Nephron (organoid): ENCODE results near the gene MAPKAP1.

Source experiments
- H3K27ac Mint-ChIP-seq, 3 experiments: 2 replicates each; pipeline ENCODE4 v1.8.0; 2020; ENCODE audit warnings: mixed read lengths in 3 of 3, mild to moderate bottlenecking in 2 of 3, moderate library complexity in 1 of 3
- H3K27me3 Mint-ChIP-seq: 2 replicates; pipeline ENCODE4 v1.8.0; 2021; ENCODE audit warnings: low read depth, mild to moderate bottlenecking, moderate library complexity, mixed read lengths
- H3K36me3 Mint-ChIP-seq: 2 replicates; pipeline ENCODE4 v1.8.0; 2020; ENCODE audit warnings: low read depth, mixed read lengths
- H3K4me1 Mint-ChIP-seq: 2 replicates; pipeline ENCODE4 v1.8.0; 2020; ENCODE audit warnings: mixed read lengths
- H3K4me3 Mint-ChIP-seq, 3 experiments: 2 replicates each; pipeline ENCODE4 v1.8.0; 2020; ENCODE audit warnings: mild to moderate bottlenecking in 3 of 3, mixed read lengths in 3 of 3, moderate library complexity in 2 of 3
- H3K9me3 Mint-ChIP-seq: 2 replicates; pipeline ENCODE4 v1.8.0; 2020; ENCODE audit warnings: mixed read lengths
- TF ChIP-seq, protein P1 (sequence below), 3 experiments: fragments of 200-600 bp; sonication (generic); IDR thresholded peaks; one replicate each; pipeline ENCODE4 v1.5.0; 2021; ENCODE audit warnings: antibody characterized with exemption in 3 of 3; ENCODE audit not compliant: unreplicated experiment in 3 of 3

Gene MAPKAP1

DNA sequence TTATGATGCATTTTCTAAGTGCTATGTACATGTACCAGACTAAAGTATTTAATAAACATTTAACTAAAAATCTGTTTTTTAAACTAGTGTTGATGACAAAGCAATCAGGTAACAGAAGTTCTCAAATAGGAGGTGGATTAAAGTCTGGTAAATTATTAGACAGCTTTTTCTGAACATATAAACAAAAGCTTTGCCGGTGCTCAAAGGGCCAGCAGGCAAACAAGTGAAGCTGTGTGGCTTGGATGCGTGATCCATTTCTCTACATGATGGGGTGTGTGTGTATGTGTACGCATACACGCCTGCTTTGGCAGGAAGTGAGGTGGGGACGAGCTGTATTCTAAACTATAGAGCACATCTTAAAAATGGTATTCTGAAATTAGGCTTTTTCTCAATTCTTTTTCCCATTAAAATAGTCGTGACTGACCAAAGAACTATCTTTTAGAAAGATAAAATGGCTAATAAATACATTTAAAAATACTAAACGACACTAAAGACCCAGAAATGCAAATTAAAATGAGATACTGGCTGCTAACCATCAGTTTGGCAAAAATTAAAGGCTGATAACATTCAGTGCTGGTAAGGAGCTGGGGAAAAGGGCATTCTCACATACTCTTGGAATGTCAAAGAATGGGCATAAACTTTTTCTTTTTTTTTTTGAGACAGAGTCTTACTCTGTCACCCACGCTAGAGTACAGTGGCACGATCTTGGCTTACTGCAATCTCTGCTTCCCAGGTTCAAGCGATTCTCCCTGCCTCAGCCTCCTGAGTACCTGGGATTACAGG lies 174.0 kb downstream of the MAPKAP1 start:
- Mint-ChIP-seq H3K27ac (no peak overlapping the region), H3K9me3 (no peaks in the 10 kb centered on the region), H3K36me3 (peaks cover 4% of the 10 kb centered on the region), H3K27me3 (no peaks in the 10 kb centered on the region), H3K4me3 (no peak overlapping the region), H3K4me1 (peaks cover 22% of the 10 kb centered on the region)
- TF ChIP-seq, protein P1, sequence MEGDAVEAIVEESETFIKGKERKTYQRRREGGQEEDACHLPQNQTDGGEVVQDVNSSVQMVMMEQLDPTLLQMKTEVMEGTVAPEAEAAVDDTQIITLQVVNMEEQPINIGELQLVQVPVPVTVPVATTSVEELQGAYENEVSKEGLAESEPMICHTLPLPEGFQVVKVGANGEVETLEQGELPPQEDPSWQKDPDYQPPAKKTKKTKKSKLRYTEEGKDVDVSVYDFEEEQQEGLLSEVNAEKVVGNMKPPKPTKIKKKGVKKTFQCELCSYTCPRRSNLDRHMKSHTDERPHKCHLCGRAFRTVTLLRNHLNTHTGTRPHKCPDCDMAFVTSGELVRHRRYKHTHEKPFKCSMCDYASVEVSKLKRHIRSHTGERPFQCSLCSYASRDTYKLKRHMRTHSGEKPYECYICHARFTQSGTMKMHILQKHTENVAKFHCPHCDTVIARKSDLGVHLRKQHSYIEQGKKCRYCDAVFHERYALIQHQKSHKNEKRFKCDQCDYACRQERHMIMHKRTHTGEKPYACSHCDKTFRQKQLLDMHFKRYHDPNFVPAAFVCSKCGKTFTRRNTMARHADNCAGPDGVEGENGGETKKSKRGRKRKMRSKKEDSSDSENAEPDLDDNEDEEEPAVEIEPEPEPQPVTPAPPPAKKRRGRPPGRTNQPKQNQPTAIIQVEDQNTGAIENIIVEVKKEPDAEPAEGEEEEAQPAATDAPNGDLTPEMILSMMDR (IDR thresholded peaks at IDR 0.05; ENCODE audit: unreplicated experiment in 3 of 3): no peak

DNA sequence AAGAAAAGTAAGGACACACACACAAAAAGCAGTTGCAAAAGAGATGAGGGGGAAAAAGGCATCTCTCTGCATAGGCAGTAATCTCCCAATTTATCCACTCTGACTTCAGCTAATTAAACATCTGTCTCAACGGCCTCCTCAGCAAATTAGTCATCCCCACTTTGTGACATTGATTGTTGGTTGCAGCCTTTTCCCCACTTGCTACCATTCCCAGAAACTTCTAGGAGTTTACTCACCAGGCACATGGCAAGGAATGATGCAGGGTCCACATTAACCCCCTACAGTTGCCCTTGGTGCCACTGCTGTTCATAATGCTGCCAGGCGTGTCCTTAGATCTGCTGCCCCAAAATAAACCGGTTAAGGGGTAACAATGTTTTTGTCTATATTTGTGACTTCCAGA lies 174.6 kb downstream of the MAPKAP1 start:
- TF ChIP-seq, protein P1 (IDR thresholded peaks at IDR 0.05; ENCODE audit: unreplicated experiment in 3 of 3): no peak
- peaks cover 22% of the 10 kb centered on the region for H3K4me1 Mint-ChIP-seq
- H3K27ac Mint-ChIP-seq: no peak overlapping the region
- no peaks in the 10 kb centered on the region for H3K9me3 Mint-ChIP-seq
- no peaks in the 10 kb centered on the region for H3K27me3 Mint-ChIP-seq
- peaks cover 4% of the 10 kb centered on the region for H3K36me3 Mint-ChIP-seq
- no peak overlapping the region for H3K4me3 Mint-ChIP-seq

DNA sequence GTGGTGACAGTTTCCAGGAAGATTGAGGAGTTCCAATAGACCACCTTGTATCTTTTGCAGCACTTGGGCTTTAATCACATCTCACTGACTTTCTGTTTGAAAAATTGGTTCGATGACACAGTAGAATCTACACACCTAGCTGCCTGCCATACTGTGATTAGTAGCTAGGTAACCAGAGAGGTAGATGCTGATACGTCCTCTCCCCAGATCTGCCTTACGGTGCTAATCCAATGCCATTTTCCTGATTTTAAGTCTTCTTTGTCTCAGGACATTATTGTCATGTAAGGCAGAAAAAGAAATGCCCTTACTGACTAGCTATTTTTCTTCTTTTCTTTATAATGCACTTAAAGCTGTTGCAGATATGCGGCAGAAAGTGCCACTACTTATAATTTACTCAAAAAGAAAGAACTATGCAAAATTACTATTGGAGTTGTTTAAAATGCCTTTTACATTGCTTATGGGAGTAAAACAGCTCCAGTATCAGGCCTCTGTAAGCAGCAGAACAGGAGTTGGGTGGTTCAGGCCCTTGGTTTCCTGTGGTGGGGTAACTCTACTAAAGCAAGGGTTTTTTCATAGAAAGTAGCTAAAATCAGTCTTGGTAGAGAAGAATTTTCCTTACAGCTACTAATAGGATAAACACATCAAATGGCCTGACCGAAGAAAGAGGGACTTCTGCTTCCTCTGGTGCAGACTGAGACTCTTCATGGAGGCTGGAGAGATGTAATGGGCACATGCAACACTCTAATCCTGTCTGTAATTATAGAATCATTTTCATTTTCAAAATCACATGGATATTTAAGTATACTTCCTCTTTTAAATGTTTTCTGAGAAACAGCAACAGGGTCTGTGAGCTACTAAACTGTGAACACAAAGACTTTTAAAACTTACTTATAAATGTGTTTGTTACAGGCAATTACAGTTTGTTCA lies 177.2 kb downstream of the MAPKAP1 start:
- H3K4me3 Mint-ChIP-seq: no peak overlapping the region
- peak overlapping the region; percentile 13 to 91 (median 71) for H3K27ac Mint-ChIP-seq
- H3K27me3 Mint-ChIP-seq: no peaks in the 10 kb centered on the region
- TF ChIP-seq, protein P1 (IDR thresholded peaks at IDR 0.05; ENCODE audit: unreplicated experiment in 3 of 3): no peak
- peaks cover 4% of the 10 kb centered on the region for H3K36me3 Mint-ChIP-seq
- peaks cover 38% of the 10 kb centered on the region for H3K4me1 Mint-ChIP-seq
- no peaks in the 10 kb centered on the region for H3K9me3 Mint-ChIP-seq

DNA sequence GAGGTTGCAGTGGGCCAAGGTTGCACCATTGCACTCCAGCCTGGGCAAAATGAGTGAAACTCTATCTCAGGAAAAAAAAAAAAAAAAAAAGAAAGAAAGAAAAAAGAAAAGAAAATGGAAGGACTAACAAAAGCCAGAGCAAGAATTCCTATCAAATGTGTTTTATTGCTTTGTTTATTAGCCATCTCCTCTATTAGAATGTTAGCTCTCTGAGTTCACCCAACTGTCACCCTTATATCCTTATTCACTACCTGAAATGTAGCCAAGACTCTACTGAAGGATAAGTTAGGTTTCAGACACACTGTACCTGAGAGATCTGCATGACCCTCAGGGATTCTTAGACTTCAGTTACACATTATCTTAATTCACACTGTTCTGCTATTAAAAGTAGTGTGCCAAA lies 177.9 kb downstream of the MAPKAP1 start:
- no peaks in the 10 kb centered on the region for H3K9me3 Mint-ChIP-seq
- H3K4me1 Mint-ChIP-seq: peaks cover 45% of the 10 kb centered on the region
- H3K27ac Mint-ChIP-seq: peak overlapping the region; percentile 46 to 91 (median 71)
- H3K36me3 Mint-ChIP-seq: peaks cover 4% of the 10 kb centered on the region
- TF ChIP-seq, protein P1 (IDR thresholded peaks at IDR 0.05; ENCODE audit: unreplicated experiment in 3 of 3): no peak
- no peaks in the 10 kb centered on the region for H3K27me3 Mint-ChIP-seq
- no peak overlapping the region for H3K4me3 Mint-ChIP-seq

DNA sequence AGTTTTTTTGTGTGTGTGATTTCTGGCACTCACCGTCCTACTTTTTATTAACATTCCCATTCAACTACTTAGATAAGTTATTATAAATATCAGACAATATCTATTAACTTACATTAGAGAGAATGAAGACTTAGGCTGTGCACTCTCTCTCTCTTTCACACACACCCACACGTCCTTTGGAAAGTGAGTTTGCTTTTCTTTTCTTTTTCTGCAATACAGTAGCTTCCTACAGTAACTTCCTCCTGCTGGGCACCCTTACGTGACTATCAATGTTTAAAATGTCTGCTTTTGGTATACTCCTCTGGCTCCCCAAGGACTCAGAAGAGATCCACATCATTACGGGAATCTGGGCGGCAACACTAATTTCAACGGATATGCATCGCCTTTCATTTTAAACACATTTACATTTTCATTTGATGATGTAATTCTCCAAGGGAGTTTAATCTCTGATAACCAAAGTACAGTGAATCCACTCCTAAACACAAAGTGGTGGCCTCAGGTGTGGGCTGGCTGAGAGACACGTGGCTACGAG lies 179.5 kb downstream of the MAPKAP1 start:
- Mint-ChIP-seq H3K36me3 (peaks cover 6% of the 10 kb centered on the region), H3K27ac (peak overlapping the region; percentile 78 to 83 (median 80)), H3K4me3 (no peak overlapping the region)

More for the DNA sequence above, 179.5 kb downstream of the MAPKAP1 start:
- Mint-ChIP-seq H3K4me1 (peaks cover 58% of the 10 kb centered on the region), H3K27me3 (no peaks in the 10 kb centered on the region), H3K9me3 (no peaks in the 10 kb centered on the region)
- TF ChIP-seq, protein P1 (IDR thresholded peaks at IDR 0.05; ENCODE audit: unreplicated experiment in 3 of 3): no peak
